A549 (cell line): ENCODE data around the gene AGRN. TPM values are rescaled to one million over a fixed set of nuclear protein-coding genes. Genes with fewer than 3 reads are reported as not detected.

ENCODE experiments used
- ATAC-seq, 2 experiments: fragments of 200-7000 bp in 1 of 2; fragments of >200 bp in 1 of 2; cut with Nextera tagmentation in 1 of 2; cut with Tn5 transposase in 1 of 2; 3 replicates each; pipeline versions ENCODE4 v1.8.0 to v1.9.1; 2018 to 2020; ENCODE audit warnings: mild to moderate bottlenecking in 1 of 2, moderate library complexity in 1 of 2
- CTCF ChIA-PET: fragments of 300-600 bp; sonication (Branson Sonifier 250); formaldehyde crosslinking; extraction: SDS; loops from one replicate; lab custom pipeline; 2021; ENCODE audit warnings: antibody characterized with exemption, inconsistent platforms; lab: Yijun Ruan, JAX
- POLR2A ChIA-PET: fragments of 350-600 bp; formaldehyde crosslinking; extraction: SDS; loops from one replicate; lab custom pipeline; 2021; ENCODE audit warnings: antibody characterized with exemption, inconsistent platforms; lab: Yijun Ruan, JAX
- DNase-seq, 2 experiments: peaks; one replicate each; pipeline versions ENCODE4 v3.0.0 to v3.0.0-alpha.2; 2011 to 2016; ENCODE audit warnings: low read depth in 1 of 2, low spot score in 1 of 2
- FAIRE-seq: peaks from 2 replicates; lab custom pipeline; 2011; peaks lifted over from hg19 to GRCh38; lab: Jason Lieb, UNC
- H3K27ac ChIP-seq, 2 experiments: fragments of >200 bp; sonication (Bioruptor Twin); formaldehyde crosslinking; 3 replicates each; pipeline ENCODE4 v1.5.1; 2016 to 2017
- H3K4me1 ChIP-seq: fragments of >200 bp; sonication (Bioruptor Twin); formaldehyde crosslinking; 3 replicates; pipeline ENCODE4 v1.6.1; 2016
- H3K4me2 ChIP-seq: fragments of >200 bp; sonication (Bioruptor Twin); formaldehyde crosslinking; 3 replicates; pipeline ENCODE4 v1.6.1; 2016
- H3K4me3 ChIP-seq: fragments of >200 bp; sonication (Bioruptor Twin); formaldehyde crosslinking; 3 replicates; pipeline ENCODE4 v1.5.1; 2016
- H3K9me3 ChIP-seq: fragments of >200 bp; sonication (Bioruptor Twin); formaldehyde crosslinking; 3 replicates; pipeline ENCODE4 v1.6.1; 2016
- BHLHE40 ChIP-seq: IDR thresholded peaks from 2 replicates; pipeline ENCODE4 v1.6.1; 2012; ENCODE audit warnings: low read depth, low read length, inconsistent platforms
- CHD2 ChIP-seq: fragments of 150-350 bp; IDR thresholded peaks from 2 replicates; pipeline ENCODE4 v1.6.1; 2014; ENCODE audit warnings: low read length; ENCODE audit not compliant: partially characterized antibody
- FOSL2 ChIP-seq, 2 experiments: fragments of 450-650 bp in 1 of 2; fragments of >200 bp in 1 of 2; sonication (Bioruptor Twin) in 1 of 2; formaldehyde crosslinking; IDR thresholded peaks; 2 replicates each; pipeline versions ENCODE4 v1.5.0 to v1.6.1; 2016 to 2020; ENCODE audit warnings: mild to moderate bottlenecking in 1 of 2, moderate library complexity in 1 of 2
- GATA3 ChIP-seq: IDR thresholded peaks from 2 replicates; pipeline ENCODE4 v1.6.1; 2012; ENCODE audit warnings: borderline replicate concordance
- HDAC2 ChIP-seq: fragments of 200-600 bp; sonication (generic); IDR thresholded peaks from 2 replicates; pipeline ENCODE4 v1.6.1; 2016
- HEYL ChIP-seq: fragments of 250-450 bp; sonication (Bioruptor Pico); IDR thresholded peaks from 2 replicates; pipeline ENCODE4 v1.8.0; 2021; ENCODE audit warnings: mild to moderate bottlenecking, moderate library complexity
- HOXB13 ChIP-seq: fragments of 250-450 bp; sonication (Bioruptor Pico); IDR thresholded peaks from 2 replicates; pipeline ENCODE4 v1.5.0; 2020; ENCODE audit warnings: low read depth, mild to moderate bottlenecking, moderate library complexity
- JUN ChIP-seq, 2 experiments: fragments of >200 bp; sonication (Bioruptor Twin); formaldehyde crosslinking; IDR thresholded peaks; 2 replicates in 1 of 2; 3 replicates in 1 of 2; pipeline ENCODE4 v1.6.1; 2016 to 2017
- JUNB ChIP-seq: fragments of >200 bp; sonication (Bioruptor Twin); formaldehyde crosslinking; IDR thresholded peaks from 2 replicates; pipeline ENCODE4 v1.6.1; 2016
- KDM1A ChIP-seq: fragments of 200-600 bp; sonication (generic); IDR thresholded peaks from 2 replicates; pipeline ENCODE4 v1.6.1; 2016; ENCODE audit warnings: low read depth, mild to moderate bottlenecking
- KDM5A ChIP-seq: fragments of 200-600 bp; sonication (generic); IDR thresholded peaks from 2 replicates; pipeline ENCODE4 v1.6.1; 2016; ENCODE audit warnings: antibody characterized with exemption, mild to moderate bottlenecking
- MAX ChIP-seq: IDR thresholded peaks from 2 replicates; pipeline ENCODE4 v1.6.1; 2012
- MAZ ChIP-seq: fragments of 150-350 bp; IDR thresholded peaks from 2 replicates; pipeline ENCODE4 v1.6.1; 2014; ENCODE audit warnings: antibody characterized with exemption, low read depth, low read length, borderline replicate concordance
- NFE2L2 ChIP-seq: fragments of 150-350 bp; conservative IDR thresholded peaks from 2 replicates; pipeline ENCODE4 v1.6.1; 2014; ENCODE audit warnings: low read length
- PHF8 ChIP-seq: fragments of 200-600 bp; sonication (generic); IDR thresholded peaks from 2 replicates; pipeline ENCODE4 v1.6.1; 2016; ENCODE audit warnings: low read depth, mild to moderate bottlenecking, antibody characterized with exemption, moderate library complexity, borderline replicate concordance
- RAD21 ChIP-seq, 2 experiments: fragments of >200 bp in 1 of 2; sonication (Bioruptor Twin) in 1 of 2; formaldehyde crosslinking in 1 of 2; IDR thresholded peaks in 1 of 2; conservative IDR thresholded peaks in 1 of 2; 2 replicates in 1 of 2; 3 replicates in 1 of 2; pipeline ENCODE4 v1.6.1; 2012 to 2018; ENCODE audit warnings: inconsistent platforms in 1 of 2
- RARB ChIP-seq: fragments of 250-450 bp; sonication (Bioruptor Pico); IDR thresholded peaks from 2 replicates; pipeline ENCODE4 v1.8.0; 2021; ENCODE audit warnings: mild to moderate bottlenecking, moderate library complexity
- RCOR1 ChIP-seq: fragments of 150-350 bp; IDR thresholded peaks from 2 replicates; pipeline ENCODE4 v1.6.1; 2014; ENCODE audit warnings: antibody characterized with exemption, low read length, low read depth
- RNF2 ChIP-seq: fragments of 200-600 bp; sonication (generic); IDR thresholded peaks from 2 replicates; pipeline ENCODE4 v1.6.1; 2016; ENCODE audit warnings: low read depth, mild to moderate bottlenecking, antibody characterized with exemption, moderate library complexity, borderline replicate concordance
- ZFP36 ChIP-seq: fragments of 450-650 bp; IDR thresholded peaks from 2 replicates; pipeline ENCODE4 v1.6.1; 2014; ENCODE audit warnings: borderline replicate concordance; ENCODE audit not compliant: partially characterized antibody
- WGBS: methylation state at CpG from one replicate; pipeline ENCODE4 v1.1.6; 2017; ENCODE audit errors: missing lambda C conversion rate; 5-methylcytosine and 5-hydroxymethylcytosine counted together
- polyA plus RNA-seq, 4 experiments: library from polyadenylated mRNA; depleted of rRNA in 3 of 4; stranded (reverse); fragments of >200 nt; fragmentation: RNase III in 1 of 4; extraction: RNeasy Plus Mini Kit Qiagen cat#74134 plus additional on column Dnase treatment in 1 of 4; gene quantifications; 2 replicates in 3 of 4; 3 replicates in 1 of 4; pipeline ENCODE4 v1.2.3, GENCODE V29; 2011 to 2017
- TF ChIP-seq, protein P1 (sequence below): fragments of >200 bp; sonication (Bioruptor Twin); formaldehyde crosslinking; IDR thresholded peaks from 3 replicates; pipeline ENCODE4 v1.5.1; 2016
- TF ChIP-seq, protein P2 (sequence below): IDR thresholded peaks from 2 replicates; pipeline ENCODE4 v1.6.1; 2012; ENCODE audit warnings: low read depth, borderline replicate concordance

Gene AGRN
- polyA plus RNA-seq, 2 of the 4 experiments (the other 2 are of a cell fraction): 23.9 to 90.9 TPM

GRCh38 chr1:1088801-1089680 lies 69.1 kb downstream of the AGRN start:
- H3K9me3 ChIP-seq: no peaks in the 10 kb centered on the region
- ATAC-seq (no peak), DNase-seq (no peak), FAIRE-seq (no peak)
- no peak overlapping the region for H3K4me2 ChIP-seq
- WGBS: 87% methylated on average over 16 of the region's 46 CpGs
- H3K4me3 ChIP-seq: no peak overlapping the region
- POLR2A ChIA-PET: no interaction called here
- no peak for TF ChIP-seq RCOR1
- TF ChIP-seq MAZ: no peak
- no peak for TF ChIP-seq BHLHE40
- no peak for TF ChIP-seq RAD21 (conservative IDR thresholded peaks at IDR 0.05 in 1 of 2, IDR thresholded peaks at IDR 0.05 in 1 of 2)
- CTCF ChIA-PET: no interaction called here
- H3K27ac ChIP-seq: no peak overlapping the region
- no peaks in the 10 kb centered on the region for H3K4me1 ChIP-seq

DNA sequence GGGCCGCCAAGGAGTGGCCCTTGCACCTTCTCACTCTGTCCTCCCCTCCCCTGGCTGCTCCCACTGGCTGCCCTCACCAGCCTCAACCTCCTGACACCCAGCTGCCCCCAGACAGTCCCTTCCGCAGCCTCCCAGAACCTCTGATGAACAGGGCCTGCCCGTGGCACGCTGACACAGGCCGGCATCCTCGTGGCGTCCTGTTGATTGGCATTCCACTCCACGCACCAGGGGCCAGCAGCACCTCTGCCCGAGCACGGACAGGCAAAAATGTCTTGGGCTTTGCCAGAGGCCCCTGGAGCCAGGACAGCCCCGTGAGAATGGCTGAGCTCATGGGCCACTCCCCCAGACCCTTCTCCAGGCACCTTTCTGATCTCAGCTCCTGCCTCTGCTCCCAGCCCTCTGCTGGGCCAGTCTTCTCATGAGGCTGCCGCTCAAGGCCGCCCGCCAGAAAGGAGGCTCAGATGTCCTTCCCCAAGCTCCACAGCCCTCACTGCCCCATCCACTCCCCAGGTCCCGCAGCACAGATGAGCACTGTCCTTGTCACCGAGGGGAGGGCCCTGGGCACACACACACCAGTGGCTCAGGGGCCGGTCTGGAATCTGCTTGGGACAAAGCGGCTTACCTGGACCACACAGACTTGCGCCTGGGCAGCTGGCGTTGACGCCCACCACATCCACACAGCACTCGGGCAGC lies 70.0 kb downstream of the AGRN start:
- DNase-seq (no peak), FAIRE-seq (no peak), ATAC-seq (no peak)
- Histone ChIP-seq H3K4me1 (no peaks in the 10 kb centered on the region), H3K4me3 (no peak overlapping the region), H3K27ac (no peak overlapping the region), H3K9me3 (no peaks in the 10 kb centered on the region), H3K4me2 (no peak overlapping the region)
- 92% methylated on average over 15 of the region's 22 CpGs for WGBS
- TF ChIP-seq MAX: no peak
- TF ChIP-seq PHF8: no peak
- TF ChIP-seq RNF2: no peak
- no peak for TF ChIP-seq HDAC2
- no peak for TF ChIP-seq HOXB13 (CRISPR knock-in tag)
- no peak for TF ChIP-seq NFE2L2
- TF ChIP-seq RARB (CRISPR knock-in tag): no peak
- TF ChIP-seq KDM1A: no peak
- TF ChIP-seq HEYL (CRISPR knock-in tag): no peak
- no peak for TF ChIP-seq GATA3
- TF ChIP-seq FOSL2 (IDR thresholded peaks at IDR 0.05): no peak
- TF ChIP-seq FOSL2 (CRISPR knock-in tag; IDR thresholded peaks at IDR 0.05): no peak
- TF ChIP-seq JUNB: no peak
- TF ChIP-seq KDM5A: no peak
- TF ChIP-seq, protein P1, sequence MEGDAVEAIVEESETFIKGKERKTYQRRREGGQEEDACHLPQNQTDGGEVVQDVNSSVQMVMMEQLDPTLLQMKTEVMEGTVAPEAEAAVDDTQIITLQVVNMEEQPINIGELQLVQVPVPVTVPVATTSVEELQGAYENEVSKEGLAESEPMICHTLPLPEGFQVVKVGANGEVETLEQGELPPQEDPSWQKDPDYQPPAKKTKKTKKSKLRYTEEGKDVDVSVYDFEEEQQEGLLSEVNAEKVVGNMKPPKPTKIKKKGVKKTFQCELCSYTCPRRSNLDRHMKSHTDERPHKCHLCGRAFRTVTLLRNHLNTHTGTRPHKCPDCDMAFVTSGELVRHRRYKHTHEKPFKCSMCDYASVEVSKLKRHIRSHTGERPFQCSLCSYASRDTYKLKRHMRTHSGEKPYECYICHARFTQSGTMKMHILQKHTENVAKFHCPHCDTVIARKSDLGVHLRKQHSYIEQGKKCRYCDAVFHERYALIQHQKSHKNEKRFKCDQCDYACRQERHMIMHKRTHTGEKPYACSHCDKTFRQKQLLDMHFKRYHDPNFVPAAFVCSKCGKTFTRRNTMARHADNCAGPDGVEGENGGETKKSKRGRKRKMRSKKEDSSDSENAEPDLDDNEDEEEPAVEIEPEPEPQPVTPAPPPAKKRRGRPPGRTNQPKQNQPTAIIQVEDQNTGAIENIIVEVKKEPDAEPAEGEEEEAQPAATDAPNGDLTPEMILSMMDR: no peak
- TF ChIP-seq CHD2: no peak
- no peak for TF ChIP-seq BHLHE40
- TF ChIP-seq, protein P2, sequence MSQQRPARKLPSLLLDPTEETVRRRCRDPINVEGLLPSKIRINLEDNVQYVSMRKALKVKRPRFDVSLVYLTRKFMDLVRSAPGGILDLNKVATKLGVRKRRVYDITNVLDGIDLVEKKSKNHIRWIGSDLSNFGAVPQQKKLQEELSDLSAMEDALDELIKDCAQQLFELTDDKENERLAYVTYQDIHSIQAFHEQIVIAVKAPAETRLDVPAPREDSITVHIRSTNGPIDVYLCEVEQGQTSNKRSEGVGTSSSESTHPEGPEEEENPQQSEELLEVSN: no peak
- no peak for TF ChIP-seq ZFP36
- no peak for TF ChIP-seq JUN (IDR thresholded peaks at IDR 0.05)
- POLR2A ChIA-PET: no interaction called here
- CTCF ChIA-PET: interaction anchor here (0.8 kb wide), 1 partner anchor 35 kb away, joined by 3 read pairs; no protein-coding TSS in a partner anchor
